ENCODE data around the gene CRTC3.

GRCh38 chr15:90570643-90571042, 40.9 kb downstream of the CRTC3 start:
- TF ChIP-seq ZNF274 (IDR thresholded peaks at IDR 0.05; ENCODE audit: low read depth, low read length) (no peak), YY1 (IDR thresholded peaks at IDR 0.05; ENCODE audit: insufficient read depth, insufficient read length) (no peak)

Measured in NT2/D1 (cell line).